Trophoblast cell (in vitro differentiated cells and primary cell): ENCODE results near the gene CACNA1G.
A peak's percentile ranks its signal among the peaks of the same experiment; 100 is the strongest.

Experiments used
- DNase-seq, 2 donors: peaks; one replicate each; pipeline ENCODE4 v3.0.0-alpha.2; 2016
- H2AFZ ChIP-seq: 2 replicates; pipeline ENCODE4 v1.6.1; 2013; ENCODE audit warnings: low read length, moderate library complexity, mild to moderate bottlenecking; ENCODE audit not compliant: insufficient read depth, poor library complexity
- H2AK5ac ChIP-seq: 2 replicates; pipeline ENCODE4 v1.6.1; 2013; ENCODE audit warnings: mild to moderate bottlenecking, low read length
- H2BK120ac ChIP-seq: 2 replicates; pipeline ENCODE4 v1.6.1; 2013; ENCODE audit warnings: low read length, mild to moderate bottlenecking, moderate library complexity; ENCODE audit not compliant: insufficient read depth, poor library complexity
- H2BK12ac ChIP-seq: 2 replicates; pipeline ENCODE4 v1.6.1; 2013; ENCODE audit warnings: mild to moderate bottlenecking, low read length, moderate library complexity
- H2BK5ac ChIP-seq: 2 replicates; pipeline ENCODE4 v1.6.1; 2013; ENCODE audit warnings: low read length, low read depth, moderate library complexity, mild to moderate bottlenecking; ENCODE audit not compliant: poor library complexity
- H3K14ac ChIP-seq: 2 replicates; pipeline ENCODE4 v1.6.1; 2013; ENCODE audit warnings: mild to moderate bottlenecking, low read length
- H3K18ac ChIP-seq: 2 replicates; pipeline ENCODE4 v1.6.1; 2013; ENCODE audit warnings: mild to moderate bottlenecking, low read length
- H3K23ac ChIP-seq: 2 replicates; pipeline ENCODE4 v1.6.1; 2013; ENCODE audit warnings: low read length
- H3K27ac ChIP-seq: 2 replicates; pipeline ENCODE4 v1.5.1; 2013; ENCODE audit warnings: low read depth, mild to moderate bottlenecking, inconsistent platforms, low read length, moderate library complexity
- H3K27me3 ChIP-seq: 2 replicates; pipeline ENCODE4 v1.6.1; 2013; ENCODE audit warnings: inconsistent platforms, mild to moderate bottlenecking, low read length, moderate library complexity; ENCODE audit not compliant: insufficient read depth
- H3K36me3 ChIP-seq, 2 experiments: 1 replicate in 1 of 2; 2 replicates in 1 of 2; pipeline ENCODE4 v1.6.1; 2013; ENCODE audit warnings: low read length in 2 of 2, mild to moderate bottlenecking in 2 of 2, moderate library complexity in 1 of 2; ENCODE audit not compliant: insufficient read depth in 2 of 2, control insufficient read depth in 1 of 2
- H3K4ac ChIP-seq: 2 replicates; pipeline ENCODE4 v1.6.1; 2013; ENCODE audit warnings: low read depth, mild to moderate bottlenecking, low read length, moderate library complexity
- H3K4me1 ChIP-seq, 2 experiments: 1 replicate in 1 of 2; 2 replicates in 1 of 2; pipeline ENCODE4 v1.6.1; 2013; ENCODE audit warnings: low read length in 2 of 2, mild to moderate bottlenecking in 2 of 2, moderate library complexity in 1 of 2; ENCODE audit not compliant: insufficient read depth in 2 of 2, control insufficient read depth in 1 of 2
- H3K4me2 ChIP-seq: 2 replicates; pipeline ENCODE4 v1.6.1; 2013; ENCODE audit warnings: inconsistent platforms, mild to moderate bottlenecking, low read length, moderate library complexity
- H3K4me3 ChIP-seq: 2 replicates; pipeline ENCODE4 v1.5.1; 2013; ENCODE audit warnings: mild to moderate bottlenecking, low read depth, low read length, inconsistent platforms
- H3K79me1 ChIP-seq: one replicate; pipeline ENCODE4 v1.6.1; 2013; ENCODE audit warnings: low read length
- H3K79me2 ChIP-seq: 2 replicates; pipeline ENCODE4 v1.6.1; 2013; ENCODE audit warnings: low read length, mild to moderate bottlenecking; ENCODE audit not compliant: control insufficient read depth, insufficient read depth, poor library complexity
- H3K9ac ChIP-seq: 2 replicates; pipeline ENCODE4 v1.6.1; 2013; ENCODE audit warnings: mild to moderate bottlenecking, low read length
- H3K9me3 ChIP-seq: 2 replicates; pipeline ENCODE4 v1.6.1; 2013; ENCODE audit warnings: low read depth, mild to moderate bottlenecking, control low read depth, inconsistent platforms, low read length; ENCODE audit not compliant: insufficient read depth
- H4K12ac ChIP-seq: 2 replicates; pipeline ENCODE4 v1.6.1; 2013; ENCODE audit warnings: low read depth, mild to moderate bottlenecking, low read length, moderate library complexity
- H4K8ac ChIP-seq: 2 replicates; pipeline ENCODE4 v1.6.1; 2013; ENCODE audit warnings: low read depth, mild to moderate bottlenecking, low read length, moderate library complexity
- H4K91ac ChIP-seq: one replicate; pipeline ENCODE4 v1.6.1; 2013; ENCODE audit warnings: low read depth, mild to moderate bottlenecking, low read length, moderate library complexity
- WGBS: extraction: QIAGEN DNeasy Blood & Tissue Kit; methylation state at CpG from one replicate; pipeline ENCODE4 v1.1.7; 2013; ENCODE audit warnings: missing lambda C conversion rate; ENCODE audit not compliant: insufficient read length, insufficient coverage; ENCODE audit errors: extremely low coverage; 5-methylcytosine and 5-hydroxymethylcytosine counted together

The CACNA1G gene

GRCh38 chr17:50533720-50534148 lies 26.8 kb upstream of the CACNA1G start:
- peak overlapping the region; percentile 23 for H2BK5ac ChIP-seq
- H4K12ac ChIP-seq, result no peak overlapping the region
- H3K79me1 ChIP-seq, result peaks cover 22% of the 10 kb centered on the region
- peak overlapping the region; percentile 72 for H3K18ac ChIP-seq
- H3K79me2 ChIP-seq, result peaks cover 5% of the 10 kb centered on the region
- H3K9me3 ChIP-seq, result no peaks in the 10 kb centered on the region
- H4K8ac ChIP-seq, result peak overlapping the region; percentile 9
- peak overlapping the region; percentile 36 for H4K91ac ChIP-seq
- H3K9ac ChIP-seq, result peak overlapping the region; percentile 10
- H3K27me3 ChIP-seq, result no peaks in the 10 kb centered on the region
- no peak overlapping the region for H3K23ac ChIP-seq
- peak overlapping the region; percentile 41 for H3K14ac ChIP-seq
- peaks cover 31 to 35% of the 10 kb centered on the region in 2 experiments for H3K4me1 ChIP-seq
- peaks cover 22 to 25% of the 10 kb centered on the region in 2 experiments for H3K36me3 ChIP-seq
- no peak overlapping the region for H2AFZ ChIP-seq
- peak overlapping the region; percentile 88 for H3K4me2 ChIP-seq
- peak overlapping the region; percentile 71 for H3K4ac ChIP-seq
- H3K27ac ChIP-seq, result peak overlapping the region; percentile 31
- no CpG with 5 or more reads among the region's 17 CpGs for WGBS
- H2BK120ac ChIP-seq, result peak overlapping the region; percentile 12
- peak overlapping the region; percentile 72 for H3K4me3 ChIP-seq
- no peak for DNase-seq
- peak overlapping the region; percentile 72 for H2AK5ac ChIP-seq
- peak overlapping the region; percentile 75 for H2BK12ac ChIP-seq

- Histone ChIP-seq H3K4me1 (peaks cover 31 to 35% of the 10 kb centered on the region in 2 experiments), H3K79me2 (peaks cover 5% of the 10 kb centered on the region), H3K9ac (no peak overlapping the region), H3K9me3 (no peaks in the 10 kb centered on the region), H4K12ac (peak overlapping the region; percentile 26), H3K18ac (peak overlapping the region; percentile 83), H4K8ac (peak overlapping the region; percentile 51), H3K27me3 (no peaks in the 10 kb centered on the region), H2BK5ac (peak overlapping the region; percentile 23), H4K91ac (peak overlapping the region; percentile 90), H3K27ac (peak overlapping the region; percentile 40), H3K4me2 (peak overlapping the region; percentile 88), H2BK120ac (peak overlapping the region; percentile 74), H2AFZ (peak overlapping the region; percentile 48), H3K36me3 (peaks cover 26 to 31% of the 10 kb centered on the region in 2 experiments), H2BK12ac (peak overlapping the region; percentile 66), H3K4ac (peak overlapping the region; percentile 67), H3K79me1 (peaks cover 22% of the 10 kb centered on the region), H2AK5ac (peak overlapping the region; percentile 30), H3K23ac (no peak overlapping the region), H3K4me3 (no peak overlapping the region), H3K14ac (peak overlapping the region; percentile 76)
- peak; percentile 69 to 70 for DNase-seq
- no CpG with 5 or more reads among the region's 24 CpGs for WGBS
Measured at GRCh38 chr17:50534222-50534978, 26.1 kb upstream of the CACNA1G start.

GRCh38 chr17:50534979-50535326 lies 25.6 kb upstream of the CACNA1G start:
- H4K91ac ChIP-seq, result peak overlapping the region; percentile 90
- H3K18ac ChIP-seq, result peak overlapping the region; percentile 83
- peak overlapping the region; percentile 51 for H4K8ac ChIP-seq
- H3K9me3 ChIP-seq, result no peaks in the 10 kb centered on the region
- no CpG with 5 or more reads among the region's 2 CpGs for WGBS
- peaks cover 5% of the 10 kb centered on the region for H3K79me2 ChIP-seq
- H3K36me3 ChIP-seq, result peaks cover 29 to 36% of the 10 kb centered on the region in 2 experiments
- H3K9ac ChIP-seq, result no peak overlapping the region
- H3K4ac ChIP-seq, result peak overlapping the region; percentile 67
- no peak for DNase-seq
- H3K79me1 ChIP-seq, result peaks cover 22% of the 10 kb centered on the region
- H3K4me3 ChIP-seq, result no peak overlapping the region
- no peak overlapping the region for H4K12ac ChIP-seq
- peak overlapping the region; percentile 48 for H2AFZ ChIP-seq
- H3K27ac ChIP-seq, result no peak overlapping the region
- peak overlapping the region; percentile 26 for H2AK5ac ChIP-seq
- peak overlapping the region; percentile 66 for H2BK12ac ChIP-seq
- no peaks in the 10 kb centered on the region for H3K27me3 ChIP-seq
- H3K4me1 ChIP-seq, result peaks cover 35 to 38% of the 10 kb centered on the region in 2 experiments
- peak overlapping the region; percentile 88 for H3K4me2 ChIP-seq
- no peak overlapping the region for H3K23ac ChIP-seq
- H2BK5ac ChIP-seq, result no peak overlapping the region
- peak overlapping the region; percentile 74 for H2BK120ac ChIP-seq
- H3K14ac ChIP-seq, result peak overlapping the region; percentile 76

- Histone ChIP-seq H3K14ac (no peak overlapping the region), H4K12ac (no peak overlapping the region), H3K27me3 (no peaks in the 10 kb centered on the region), H2BK5ac (no peak overlapping the region), H3K36me3 (peaks cover 32 to 39% of the 10 kb centered on the region in 2 experiments), H3K79me1 (peaks cover 22% of the 10 kb centered on the region), H2AK5ac (no peak overlapping the region), H2BK120ac (no peak overlapping the region), H2AFZ (no peak overlapping the region), H3K4me3 (no peak overlapping the region), H3K4me1 (peaks cover 35 to 38% of the 10 kb centered on the region in 2 experiments), H3K4ac (no peak overlapping the region), H3K4me2 (no peak overlapping the region), H3K27ac (no peak overlapping the region), H3K18ac (no peak overlapping the region), H4K8ac (no peak overlapping the region), H4K91ac (no peak overlapping the region), H3K79me2 (peaks cover 5% of the 10 kb centered on the region), H3K9me3 (no peaks in the 10 kb centered on the region), H3K9ac (no peak overlapping the region), H3K23ac (no peak overlapping the region), H2BK12ac (no peak overlapping the region)
- no CpG with 5 or more reads among the region's 7 CpGs for WGBS
- no peak for DNase-seq
Measured at GRCh38 chr17:50535407-50535806, 25.1 kb upstream of the CACNA1G start.
